ENCODE measurements around the gene MBNL1.

MBNL1 gene

GRCh38 chr3:152277198-152277597 is 8.5 kb downstream of the MBNL1 start:
- no peak for DNase-seq

- no peak for DNase-seq
Measured at GRCh38 chr3:152278756-152279427, 10.2 kb downstream of the MBNL1 start.

- DNase-seq = no peak
Measured at GRCh38 chr3:152279479-152279878, 10.8 kb downstream of the MBNL1 start.

GRCh38 chr3:152280539-152280938 is 11.8 kb downstream of the MBNL1 start:
- no peak for DNase-seq

GRCh38 chr3:152281133-152281713 is 12.5 kb downstream of the MBNL1 start:
- no peak for DNase-seq

- no peak for DNase-seq
Measured at GRCh38 chr3:152282813-152283212, 14.1 kb downstream of the MBNL1 start.

- DNase-seq = no peak
Measured at GRCh38 chr3:152283492-152284381, 15.0 kb downstream of the MBNL1 start.

- DNase-seq = no peak
Measured at GRCh38 chr3:152284906-152285305, 16.2 kb downstream of the MBNL1 start.

- DNase-seq = no peak
Measured at GRCh38 chr3:152285509-152285908, 16.8 kb downstream of the MBNL1 start.

GRCh38 chr3:152287898-152288576 is 19.3 kb downstream of the MBNL1 start:
- no peak for DNase-seq

GRCh38 chr3:152288681-152289080 is 20.0 kb downstream of the MBNL1 start:
- no peak for DNase-seq

- no peak for DNase-seq
Measured at GRCh38 chr3:152289708-152290107, 21.0 kb downstream of the MBNL1 start.

- DNase-seq = no peak
Measured at GRCh38 chr3:152290374-152290773, 21.6 kb downstream of the MBNL1 start.

- no peak for DNase-seq
Measured at GRCh38 chr3:152291238-152291637, 22.5 kb downstream of the MBNL1 start.

- DNase-seq = no peak
Measured at GRCh38 chr3:152291649-152292066, 22.9 kb downstream of the MBNL1 start.

- no peak for DNase-seq
Measured at GRCh38 chr3:152292366-152292765, 23.6 kb downstream of the MBNL1 start.

- no peak for DNase-seq
Measured at GRCh38 chr3:152293347-152294006, 24.7 kb downstream of the MBNL1 start.

GRCh38 chr3:152295344-152295743 is 26.6 kb downstream of the MBNL1 start:
- DNase-seq = no peak

GRCh38 chr3:152295806-152296205 is 27.1 kb downstream of the MBNL1 start:
- DNase-seq = no peak

GRCh38 chr3:152296382-152296781 is 27.7 kb downstream of the MBNL1 start:
- DNase-seq = no peak

- DNase-seq = no peak
Measured at GRCh38 chr3:152296971-152297370, 28.2 kb downstream of the MBNL1 start.

GRCh38 chr3:152298393-152299248 is 29.9 kb downstream of the MBNL1 start:
- DNase-seq = peak; percentile 96

All from DMS 273 treated with DMSO at 0.1 percent for 48 hours (cell line).